Stimulated activated CD4-positive, alpha-beta T cell treated with anti-CD3 and anti-CD28 coated beads, TNF-alpha, amount 100 ng/mL, for 48 hours (primary cell): ENCODE data around the gene FKBP14.

Experiments
- DNase-seq, 3 donors: peaks; one replicate each; pipeline ENCODE4 v3.0.0-alpha.2; 2020; ENCODE audit warnings: low read depth in 3 of 3

FKBP14 gene

DNA sequence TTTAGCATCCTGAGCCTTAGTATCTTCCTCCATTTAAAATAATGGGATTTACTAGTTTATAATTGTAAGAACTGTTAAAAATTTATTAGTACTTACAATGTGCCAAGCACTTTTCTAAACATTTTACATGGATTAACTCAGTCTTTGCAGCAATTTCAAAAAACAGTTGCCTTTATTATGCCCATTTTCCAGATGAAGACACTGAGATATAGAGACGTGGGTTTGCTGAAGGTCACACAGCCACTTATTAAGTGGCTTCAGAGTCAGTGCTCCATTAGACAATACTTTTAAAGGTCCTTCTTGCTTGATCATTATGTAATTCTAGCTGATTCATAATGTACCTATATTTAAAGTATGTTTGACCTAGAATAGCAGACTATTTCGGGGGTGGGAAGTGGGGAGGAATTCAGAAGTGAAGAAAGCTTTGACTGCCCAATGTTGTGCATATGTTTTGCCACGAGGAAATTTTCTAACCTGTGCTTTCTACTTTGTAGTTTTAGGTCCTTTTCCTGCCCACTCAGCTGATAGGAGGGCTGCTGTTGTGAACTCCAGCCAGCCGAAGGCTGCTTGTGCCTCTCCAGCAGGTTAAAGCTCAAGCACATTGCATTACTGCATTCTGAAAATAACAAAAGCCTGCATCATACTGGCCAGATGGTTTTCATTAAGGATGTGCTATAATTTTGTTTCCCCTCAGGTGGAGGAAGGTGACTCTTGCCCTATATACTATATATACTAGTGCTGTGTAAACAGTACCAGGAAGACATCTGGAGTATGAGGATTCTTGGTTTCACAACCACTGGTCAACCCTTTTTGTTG, 6.0 kb upstream of the FKBP14 start:
- no peak for DNase-seq

- DNase-seq: no peak
These were observed 3.2 kb upstream of the FKBP14 start for GRCh38 chr7:30029696-30030095.

DNA sequence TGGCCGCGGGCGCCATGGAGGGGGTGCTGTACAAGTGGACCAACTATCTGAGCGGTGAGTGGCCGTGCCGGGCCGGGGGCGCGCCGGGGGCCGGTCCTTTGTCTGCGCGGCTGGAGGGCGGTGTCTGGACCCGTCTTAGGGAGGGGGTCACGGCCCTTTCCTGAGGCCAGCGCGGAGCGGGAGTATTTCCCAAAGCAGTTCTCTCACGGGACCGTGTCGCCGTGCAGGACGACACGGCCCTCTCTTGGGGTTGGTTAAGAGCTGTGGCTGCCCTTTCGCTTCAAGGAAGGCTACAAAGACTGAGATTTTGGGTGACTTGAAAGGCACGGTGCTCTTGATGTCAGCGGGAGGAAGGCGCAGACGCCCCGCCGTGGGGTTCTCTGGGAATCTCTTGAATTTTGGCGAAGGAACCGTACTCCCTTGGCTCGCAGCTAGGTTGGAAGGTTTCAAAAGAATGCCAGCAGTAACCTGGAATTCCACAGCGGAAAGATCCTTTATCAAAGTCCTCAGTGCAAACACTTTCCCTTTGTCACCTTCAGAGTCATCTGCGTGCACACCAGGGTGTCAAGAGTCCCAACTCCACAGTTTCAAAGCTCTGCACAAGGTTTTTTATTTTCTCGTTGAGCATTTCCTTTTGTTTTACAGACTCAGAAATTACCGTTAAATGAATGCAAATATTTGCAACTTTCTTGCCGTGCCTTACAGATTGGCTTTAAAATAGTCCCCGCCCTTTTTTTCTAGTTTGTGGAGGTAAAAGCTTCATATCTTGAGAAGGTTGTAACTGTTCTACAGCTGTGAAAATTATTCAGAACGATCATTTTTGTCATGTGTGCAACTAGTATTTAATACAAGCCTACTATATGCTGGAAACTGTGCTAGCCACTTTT, 2.5 kb upstream of the FKBP14 start:
- DNase-seq: peak in 1 of 3 donors; percentile 20

DNA sequence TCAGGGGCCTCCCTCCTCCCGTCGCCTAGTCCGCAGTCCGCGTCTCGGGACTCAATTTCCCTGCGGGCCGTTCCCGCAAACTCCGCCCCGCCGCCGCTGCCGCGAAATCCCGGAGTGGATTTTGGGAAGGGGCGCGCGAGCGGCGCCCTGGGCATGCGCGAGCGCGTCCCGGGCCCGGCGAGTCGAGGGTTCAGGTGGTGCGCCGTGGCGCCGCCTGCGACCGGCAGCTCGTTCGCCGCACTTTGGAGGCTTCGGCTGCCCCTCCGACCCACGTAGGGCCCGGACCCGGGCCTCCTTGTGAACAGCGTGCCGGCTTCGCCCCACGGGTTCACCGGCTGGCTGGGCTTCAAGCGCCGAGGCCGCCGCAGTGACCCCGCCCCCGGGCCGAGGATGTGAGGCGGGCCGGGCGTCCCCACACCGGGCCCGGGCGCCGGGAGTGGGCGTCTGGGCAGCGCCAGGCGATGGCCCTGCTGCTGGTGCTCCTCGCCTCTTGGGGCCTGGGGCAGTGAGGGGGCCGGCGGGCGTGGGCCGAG, 1.8 kb upstream of the FKBP14 start, which contains the start of gene PLEKHA8:
TSS of gene PLEKHA8 (plus strand) at position 197 of the 533 bp plus-strand sequence. CDS start 351 bp downstream, outside the sequence.
- peak; percentile 74 to 85 (median 77) for DNase-seq

- no peak for DNase-seq
These were observed 1.3 kb upstream of the FKBP14 start for GRCh38 chr7:30027740-30028215.

- DNase-seq: peak in 1 of 3 donors; percentile 9
These were observed 559 bp upstream of the FKBP14 start for GRCh38 chr7:30027065-30027456.

DNA sequence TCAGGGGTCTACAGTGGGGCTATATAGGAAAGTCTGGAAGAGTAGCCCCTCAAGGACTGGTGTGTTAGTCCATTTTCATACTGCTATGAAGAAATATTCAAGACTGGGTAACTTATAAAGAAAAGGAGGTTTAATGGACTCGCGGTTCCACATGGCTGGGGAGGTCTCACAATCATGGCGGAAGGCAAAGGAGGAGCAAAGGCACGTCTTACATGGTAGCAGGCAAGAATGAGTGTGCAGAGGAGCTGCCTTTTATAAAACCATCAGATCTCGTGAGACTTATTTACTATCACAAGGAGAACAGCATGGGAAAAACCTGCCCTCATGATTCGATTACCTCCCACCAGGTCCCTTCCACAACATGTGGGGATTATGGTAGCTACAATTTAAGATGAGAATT, 3.0 kb downstream of the FKBP14 start:
- DNase-seq: no peak

- DNase-seq: no peak
These were observed 3.5 kb downstream of the FKBP14 start for GRCh38 chr7:30022991-30023390.

GRCh38 chr7:30020535-30020934, 6.0 kb downstream of the FKBP14 start:
- DNase-seq: no peak

DNA sequence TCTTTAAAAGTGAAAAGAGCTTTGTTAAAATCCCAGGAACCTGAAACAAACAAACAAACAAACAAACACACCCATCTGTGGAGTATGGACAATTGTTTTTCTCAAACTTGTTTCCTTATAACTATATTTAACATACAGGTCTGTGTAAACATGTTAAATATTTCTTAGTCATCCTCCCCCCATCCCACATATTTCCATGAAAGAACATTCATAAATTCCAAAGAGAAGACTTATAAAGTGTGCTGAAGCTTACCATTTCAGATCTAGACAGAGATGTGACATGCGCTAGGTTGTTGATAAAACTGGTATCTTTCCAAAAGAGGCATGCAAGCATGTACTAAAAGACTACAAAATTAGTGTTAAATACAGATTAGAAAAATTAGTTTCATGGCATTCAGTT, 6.5 kb downstream of the FKBP14 start:
- no peak for DNase-seq

DNA sequence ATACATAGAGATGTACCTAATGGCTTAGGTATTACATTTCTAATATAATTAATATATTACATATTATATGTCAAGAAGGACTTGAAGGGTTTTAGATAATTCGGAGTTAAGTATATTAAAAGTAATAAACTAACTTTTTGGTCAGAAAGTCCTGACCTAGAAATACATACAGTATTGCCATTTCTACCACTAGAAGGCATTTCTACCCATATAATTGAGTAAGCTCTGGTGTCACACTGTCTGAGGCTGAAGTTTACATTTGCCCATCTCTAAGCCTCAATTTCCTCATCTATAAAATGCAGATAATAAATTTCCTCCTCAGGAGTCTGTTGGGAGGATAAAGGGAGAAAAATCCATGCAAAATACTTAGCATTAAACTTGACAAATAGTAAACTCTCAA, 7.1 kb downstream of the FKBP14 start:
- no peak for DNase-seq

DNA sequence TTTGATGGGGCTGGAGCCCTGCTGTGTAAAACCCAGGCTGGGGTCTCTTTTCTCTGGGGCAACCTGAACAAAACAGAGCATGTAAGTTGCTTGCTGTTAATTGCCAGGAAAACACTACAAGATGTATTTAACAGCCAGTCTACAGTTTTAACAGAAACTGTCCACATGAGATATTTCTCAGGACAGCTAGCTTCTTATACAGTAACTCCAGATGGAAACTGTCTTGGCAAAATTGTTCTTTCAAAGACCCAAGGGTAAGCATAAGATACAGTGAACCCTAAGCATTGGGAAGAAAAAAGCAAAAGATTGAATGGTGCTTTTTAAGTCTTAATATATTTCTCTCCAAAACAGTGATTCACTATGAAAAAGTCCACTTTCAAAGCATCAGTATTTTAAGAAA, 8.1 kb downstream of the FKBP14 start:
- no peak for DNase-seq

DNA sequence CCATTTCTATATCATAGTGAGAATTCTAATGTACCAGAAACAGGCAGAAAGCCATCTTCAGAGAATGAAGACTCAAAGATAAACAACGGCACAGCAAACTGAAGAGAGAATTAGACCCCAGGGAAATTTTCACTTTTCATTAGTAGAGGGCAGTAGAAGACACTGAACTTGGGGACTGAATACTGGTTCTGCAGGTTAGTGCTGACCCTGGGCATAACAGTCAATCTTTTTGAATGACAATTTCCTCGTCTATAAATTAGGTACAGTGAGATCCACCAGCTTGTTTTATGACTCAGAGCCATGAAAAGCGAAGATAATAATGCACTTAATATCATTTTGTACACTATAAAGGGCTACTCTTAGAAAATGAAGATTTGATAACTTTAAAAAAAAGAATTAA, 13.7 kb downstream of the FKBP14 start:
- DNase-seq: no peak

DNA sequence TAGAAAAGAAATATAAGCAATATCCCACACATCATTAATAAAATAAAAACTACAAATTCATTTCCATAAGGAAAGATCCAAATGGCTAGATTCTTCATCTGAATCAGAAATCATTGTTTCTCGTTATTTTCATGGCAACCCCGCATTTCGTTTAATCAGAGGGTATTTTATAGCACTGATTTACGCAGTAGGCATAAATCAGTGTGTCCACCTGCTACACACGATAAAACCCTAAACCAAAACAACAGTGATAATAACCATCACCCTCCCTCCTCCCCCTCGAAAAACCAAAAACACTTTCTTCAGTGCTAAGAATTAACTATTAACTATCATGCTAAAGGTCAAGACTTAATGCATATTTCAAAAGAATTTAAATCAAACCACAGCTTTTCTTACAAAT, 16.5 kb downstream of the FKBP14 start:
- no peak for DNase-seq

DNA sequence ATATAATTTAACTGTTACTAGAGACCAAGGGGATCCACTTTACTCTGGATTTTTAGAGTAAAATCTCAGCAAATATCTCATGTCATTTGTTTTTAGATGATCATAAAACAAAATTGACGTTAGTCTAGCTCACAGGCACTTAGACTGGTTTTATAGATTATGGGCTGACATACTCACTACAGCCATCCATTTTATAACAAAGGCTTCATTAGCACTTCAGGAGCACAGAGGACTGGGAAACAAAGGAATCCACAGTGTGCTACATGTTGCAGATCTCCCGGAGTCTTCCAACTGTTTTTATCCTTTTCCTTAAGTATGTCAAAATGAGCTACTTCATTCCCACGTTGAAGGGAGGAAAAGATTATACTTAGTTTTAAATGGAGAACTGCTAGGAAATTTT, 21.0 kb downstream of the FKBP14 start:
- DNase-seq: no peak

DNA sequence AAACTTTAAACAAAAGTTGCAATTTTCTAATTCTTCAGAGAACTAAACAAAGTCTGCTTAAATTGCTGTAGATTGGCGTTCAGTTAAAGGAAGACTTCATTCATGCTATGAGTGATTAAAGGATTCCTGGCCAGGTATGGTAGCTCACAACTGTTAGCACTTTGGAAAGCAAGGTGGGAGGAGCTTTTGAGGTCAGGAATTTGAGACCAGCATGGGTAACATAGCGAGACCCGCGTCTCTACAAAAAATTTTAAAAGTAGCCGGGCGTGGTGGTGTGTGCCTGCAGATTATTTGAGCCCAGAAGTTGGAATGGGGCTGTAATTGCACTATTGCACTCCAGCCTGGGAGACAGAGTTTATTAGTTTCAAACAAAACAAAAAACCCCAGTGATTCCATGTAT, 23.4 kb downstream of the FKBP14 start:
- no peak for DNase-seq

- no peak for DNase-seq
These were observed 24.5 kb downstream of the FKBP14 start for GRCh38 chr7:30001998-30002397.

- DNase-seq: no peak
These were observed 28.0 kb downstream of the FKBP14 start for GRCh38 chr7:29998489-29998888.

GRCh38 chr7:29996321-29996720, 30.2 kb downstream of the FKBP14 start:
- DNase-seq: no peak

- DNase-seq: no peak
These were observed 30.9 kb downstream of the FKBP14 start for GRCh38 chr7:29995652-29996051.

DNA sequence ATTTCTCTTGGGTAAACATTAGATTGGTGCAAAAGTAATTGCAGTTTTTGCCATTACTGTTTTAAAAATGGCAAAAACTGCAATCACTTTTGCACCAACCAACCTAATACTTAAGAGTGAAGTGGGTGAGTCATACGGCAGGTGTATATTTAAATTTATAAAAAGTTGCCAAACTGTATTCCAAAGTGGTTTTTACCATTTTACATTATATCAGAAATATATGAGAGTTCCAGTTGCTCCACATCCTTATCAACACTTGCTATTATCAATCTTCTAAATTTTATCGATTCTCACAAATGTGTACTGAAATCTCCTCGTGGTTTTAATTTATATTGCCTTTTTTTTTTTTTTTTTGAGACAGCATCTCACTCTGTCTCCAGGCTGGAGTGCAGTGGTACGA, 33.4 kb downstream of the FKBP14 start:
- DNase-seq: no peak

- no peak for DNase-seq
These were observed 34.6 kb downstream of the FKBP14 start for GRCh38 chr7:29991937-29992336.
